Heart left ventricle (tissue), 13 donors: ENCODE results near the gene ACOT13.

Experiments
- POLR2A ChIP-seq, 2 donors: fragments of 450-650 bp; IDR thresholded peaks; one replicate each; pipeline ENCODE4 v1.6.1; 2017; ENCODE audit warnings: antibody characterized with exemption in 2 of 2, mild to moderate bottlenecking in 2 of 2, moderate library complexity in 2 of 2
- TF ChIP-seq, protein P1 (sequence below), 12 donors: fragments of 200-600 bp; sonication (generic) in 4 of 12; IDR thresholded peaks; one replicate each; pipeline versions ENCODE4 v1.5.0 to v1.8.0; 2018 to 2022; ENCODE audit warnings: antibody characterized with exemption in 12 of 12, mild to moderate bottlenecking in 5 of 12
- donor health status: ischemic (EF 13 %, LVEDD 7.1; RV severe dilation, severe dysfunction).
- donor health status: DM: no; HTN: yes; CAD: no.
- donor health status: DM: no; HTN: no; CAD: no.
- donor health status: ischemic (EF 25% LVEDD 6.9; RV normal size, moderate dysfunction).
- donor health status: ischemic (EF 25% LVEDD 5.7; RV mildly dilated, moderate dysfunction).
- donor health status: ischemic (EF 35%, LVEDD 5.7; RV mildly dilated, moderate dysfunction).
- donor health status: nonischemic (EF 11% LVEDD 7.7; RV severe dilation, severe dysfunction).
- donor health status: DM: yes; HTN: yes; CAD: no.
- donor health status: PGD.
- donor health status: ischemic (EF 29% LVEDD 5.4; RV normal size, mild dysfunction).
- donor health status: nonischemic (EF 23%, LVEDD 6.1; RV moderate dilation, normal function).

- TF ChIP-seq, protein P1, sequence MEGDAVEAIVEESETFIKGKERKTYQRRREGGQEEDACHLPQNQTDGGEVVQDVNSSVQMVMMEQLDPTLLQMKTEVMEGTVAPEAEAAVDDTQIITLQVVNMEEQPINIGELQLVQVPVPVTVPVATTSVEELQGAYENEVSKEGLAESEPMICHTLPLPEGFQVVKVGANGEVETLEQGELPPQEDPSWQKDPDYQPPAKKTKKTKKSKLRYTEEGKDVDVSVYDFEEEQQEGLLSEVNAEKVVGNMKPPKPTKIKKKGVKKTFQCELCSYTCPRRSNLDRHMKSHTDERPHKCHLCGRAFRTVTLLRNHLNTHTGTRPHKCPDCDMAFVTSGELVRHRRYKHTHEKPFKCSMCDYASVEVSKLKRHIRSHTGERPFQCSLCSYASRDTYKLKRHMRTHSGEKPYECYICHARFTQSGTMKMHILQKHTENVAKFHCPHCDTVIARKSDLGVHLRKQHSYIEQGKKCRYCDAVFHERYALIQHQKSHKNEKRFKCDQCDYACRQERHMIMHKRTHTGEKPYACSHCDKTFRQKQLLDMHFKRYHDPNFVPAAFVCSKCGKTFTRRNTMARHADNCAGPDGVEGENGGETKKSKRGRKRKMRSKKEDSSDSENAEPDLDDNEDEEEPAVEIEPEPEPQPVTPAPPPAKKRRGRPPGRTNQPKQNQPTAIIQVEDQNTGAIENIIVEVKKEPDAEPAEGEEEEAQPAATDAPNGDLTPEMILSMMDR (IDR thresholded peaks at IDR 0.05) = no peak
- TF ChIP-seq POLR2A (IDR thresholded peaks at IDR 0.05) = no peak
Measured at GRCh38 chr6:24704468-24704867, 37.6 kb downstream of the ACOT13 start.
